Activated naive CD4-positive, alpha-beta T cell treated with anti-CD3 and anti-CD28 coated beads, Interleukin-2, amount 50 U/mL, for 72 hours (primary cell): ENCODE data around the gene NPBWR2. TPM values are rescaled to one million over a fixed set of nuclear protein-coding genes. Genes with fewer than 3 reads are reported as not detected.
"Not testable (repeated sequence)": the region's sequence is repeated elsewhere in the genome, so short reads cannot be mapped to it uniquely, and the experiment has no call there.

Experiments used
- ATAC-seq, 2 donors: fragments of 150-1000 bp; cut with Tn5 transposase; 2 replicates each; pipeline ENCODE4 v1.10.0; 2021; ENCODE audit warnings: mild to moderate bottlenecking in 2 of 2, moderate library complexity in 2 of 2
- DNase-seq, 2 donors: peaks; one replicate each; pipeline ENCODE4 v3.0.0; 2021 to 2022; ENCODE audit warnings: low spot score in 2 of 2
- H3K27ac Mint-ChIP-seq, 2 donors: one replicate each; pipeline ENCODE4 v1.8.0; 2022; ENCODE audit warnings: mild to moderate bottlenecking in 2 of 2, mixed read lengths in 2 of 2
- H3K36me3 Mint-ChIP-seq, 2 donors: one replicate each; pipeline ENCODE4 v1.8.0; 2022; ENCODE audit warnings: mixed read lengths in 2 of 2
- H3K9me3 Mint-ChIP-seq, 2 donors: one replicate each; pipeline ENCODE4 v1.8.0; 2022; ENCODE audit warnings: mixed read lengths in 2 of 2
- total RNA-seq, 2 donors: library from RNA; stranded (reverse); gene quantifications; one replicate each; pipeline ENCODE4 v1.2.3, GENCODE V29; 2022

Gene NPBWR2
- total RNA-seq, 2 donors from 2014 or later = not detected

DNA sequence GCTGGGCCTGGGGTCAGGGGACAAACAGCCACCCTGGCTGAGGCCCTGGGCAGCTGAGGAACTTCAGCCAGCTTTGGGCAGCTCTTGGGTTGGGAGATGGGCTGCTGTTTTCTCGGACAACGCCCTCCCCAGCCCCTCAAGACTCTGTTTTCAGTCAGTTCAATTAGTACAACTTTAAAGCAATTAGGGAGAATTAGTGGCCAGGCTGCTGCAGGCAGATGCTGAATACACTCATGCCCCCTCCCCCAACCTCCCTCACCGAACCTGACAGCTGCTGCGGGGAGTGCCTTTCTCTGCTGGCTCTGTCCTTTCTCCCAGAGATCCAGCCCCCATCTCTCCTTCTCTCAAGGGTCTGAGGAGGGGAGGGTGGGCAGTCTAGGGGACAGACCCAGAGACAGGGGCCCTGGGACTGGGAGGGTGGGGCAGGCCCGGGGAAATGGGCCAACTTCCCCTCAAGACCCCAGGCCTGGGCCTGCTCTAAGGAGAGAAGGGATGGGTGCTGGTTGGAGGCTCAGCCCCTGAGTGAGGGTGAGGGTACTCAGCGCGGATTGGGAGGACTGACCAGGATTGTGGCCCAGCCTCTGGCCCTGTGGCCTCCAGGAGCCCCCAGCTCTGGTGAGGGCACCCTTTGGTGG is 39.1 kb upstream of the NPBWR2 start:
- no peak for ATAC-seq

DNA sequence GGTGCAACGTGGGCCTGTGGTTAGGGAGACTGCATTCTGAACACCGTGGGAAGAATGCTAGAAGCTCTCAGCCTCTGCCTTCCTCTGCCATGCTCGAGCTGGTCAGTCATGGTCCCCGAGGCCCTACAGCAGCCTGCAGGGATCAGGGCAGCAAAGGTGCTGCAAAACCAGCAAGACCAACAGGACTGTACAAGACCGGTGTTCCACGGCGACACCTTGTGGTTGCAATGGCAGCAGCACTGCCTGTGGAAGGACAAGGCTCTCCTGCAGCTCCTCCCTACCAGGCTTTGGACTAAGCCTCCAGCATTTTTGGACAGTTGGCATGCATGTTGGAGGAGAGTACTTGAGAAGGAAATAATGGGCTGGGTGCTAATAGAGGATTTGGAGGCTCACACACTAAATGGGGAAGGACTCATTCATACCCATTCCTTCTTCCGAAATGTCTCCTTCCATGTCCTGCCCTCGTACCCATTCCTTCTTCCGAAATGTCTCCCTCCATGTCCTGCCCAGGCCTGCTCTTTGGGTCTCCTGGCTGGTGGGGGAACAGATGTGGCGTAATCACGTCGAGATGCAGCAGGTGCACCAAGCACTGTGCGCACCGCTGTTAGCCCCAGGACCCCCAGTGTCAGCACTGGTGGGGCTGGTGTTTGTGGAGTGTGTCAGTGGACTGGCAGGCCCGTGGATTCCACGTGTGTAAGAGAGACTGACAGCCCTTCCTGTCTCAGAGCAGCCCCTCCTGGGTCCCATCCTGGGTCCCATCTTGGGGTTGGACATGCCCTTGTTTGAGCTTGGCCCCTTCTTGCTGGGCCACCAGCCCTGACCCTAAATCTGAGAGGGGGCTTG is 38.3 kb upstream of the NPBWR2 start:
- H3K9me3 Mint-ChIP-seq = peaks cover 11 to 13% of the 10 kb centered on the region in 2 donors
- ATAC-seq (no peak), DNase-seq (peak; percentile 33 to 44)
- H3K36me3 Mint-ChIP-seq = peaks cover 13 to 15% of the 10 kb centered on the region in 2 donors
- H3K27ac Mint-ChIP-seq = no peak overlapping the region

More for the DNA sequence above, 39.1 kb upstream of the NPBWR2 start:
- peaks cover 11 to 13% of the 10 kb centered on the region in 2 donors for H3K9me3 Mint-ChIP-seq
- DNase-seq = peak in 1 of 2 donors; percentile 33
- H3K27ac Mint-ChIP-seq = no peak overlapping the region
- peaks cover 13 to 15% of the 10 kb centered on the region in 2 donors for H3K36me3 Mint-ChIP-seq

DNA sequence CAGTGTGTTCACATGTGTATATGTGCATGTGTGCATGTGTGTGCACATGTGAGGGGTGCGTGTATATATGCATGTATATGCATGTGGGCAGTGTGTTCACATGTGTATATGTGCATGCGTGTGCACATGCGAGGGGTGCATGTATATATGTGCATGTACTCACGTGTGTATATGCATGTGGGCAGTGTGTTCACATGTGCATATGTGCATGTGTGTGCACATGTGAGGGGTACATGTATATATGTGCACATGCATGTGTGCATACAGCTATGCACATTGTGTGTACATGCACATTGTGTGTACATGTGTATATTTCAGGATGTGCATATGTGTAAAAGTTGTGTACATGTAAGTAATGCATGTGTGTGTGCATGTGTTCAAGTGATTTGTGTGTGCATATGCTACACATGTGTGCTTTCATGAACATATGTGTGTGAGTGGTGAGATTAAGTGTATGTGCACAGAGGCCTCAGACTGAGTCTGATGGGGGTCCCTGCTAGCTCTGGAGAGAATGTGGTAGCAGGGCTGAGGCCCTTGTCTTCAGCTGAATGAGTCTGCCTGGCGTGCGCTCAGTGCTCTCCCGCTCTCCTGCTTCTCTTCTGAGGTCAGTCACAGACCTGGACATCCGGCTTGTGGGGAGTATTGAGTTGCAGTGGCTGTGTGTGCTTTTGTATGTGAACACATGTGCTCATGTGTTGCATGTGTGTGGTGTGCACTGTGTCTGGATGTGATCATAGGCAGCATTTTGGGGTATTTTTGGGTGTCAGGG is 37.0 kb upstream of the NPBWR2 start:
- DNase-seq = peak in 1 of 2 donors; percentile 16
- H3K27ac Mint-ChIP-seq = no peak overlapping the region
- H3K9me3 Mint-ChIP-seq = peaks cover 11 to 13% of the 10 kb centered on the region in 2 donors
- no peak for ATAC-seq
- H3K36me3 Mint-ChIP-seq = peaks cover 13 to 15% of the 10 kb centered on the region in 2 donors

DNA sequence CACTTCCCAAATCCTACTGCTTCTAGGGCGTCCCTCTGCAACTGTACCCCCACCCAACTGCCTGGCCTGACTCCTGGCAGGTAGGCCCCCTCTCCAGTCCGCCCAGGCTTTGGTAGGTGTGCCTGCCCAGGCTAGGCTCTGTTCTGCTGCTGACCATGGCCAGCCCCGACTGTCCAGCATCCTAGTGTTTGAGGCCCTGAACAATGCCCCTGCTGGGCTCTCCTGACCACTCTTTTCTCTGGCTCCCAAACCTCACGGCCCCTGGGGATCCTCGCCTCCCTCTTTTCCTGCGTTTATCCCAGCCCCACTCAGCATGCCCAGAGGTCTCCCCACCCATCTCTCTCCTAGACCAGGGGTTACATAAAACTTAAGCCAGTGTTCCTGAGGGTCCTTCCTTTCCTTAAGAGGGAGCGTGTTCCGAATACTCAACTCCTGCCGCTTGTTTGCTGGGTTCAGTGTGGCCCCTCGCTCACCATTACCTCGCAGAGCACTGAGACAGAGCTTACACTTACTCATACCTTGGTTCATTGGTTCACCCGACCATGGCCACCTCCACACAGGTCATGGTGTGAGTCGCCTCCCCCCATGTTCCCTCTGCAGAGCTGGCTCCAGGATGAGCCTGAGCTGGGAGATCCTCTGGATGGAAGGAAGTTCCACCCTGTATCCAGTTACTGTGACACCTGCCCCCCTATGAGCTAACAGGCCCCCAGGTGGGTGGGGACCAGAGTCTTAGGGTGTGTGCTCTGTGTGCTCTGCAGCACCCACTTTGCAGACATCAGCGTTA is 35.8 kb upstream of the NPBWR2 start:
- ATAC-seq (no peak), DNase-seq (peak in 1 of 2 donors; percentile 28)
- Mint-ChIP-seq H3K36me3 (peaks cover 13 to 15% of the 10 kb centered on the region in 2 donors), H3K27ac (no peak overlapping the region), H3K9me3 (peaks cover 11 to 13% of the 10 kb centered on the region in 2 donors)

DNA sequence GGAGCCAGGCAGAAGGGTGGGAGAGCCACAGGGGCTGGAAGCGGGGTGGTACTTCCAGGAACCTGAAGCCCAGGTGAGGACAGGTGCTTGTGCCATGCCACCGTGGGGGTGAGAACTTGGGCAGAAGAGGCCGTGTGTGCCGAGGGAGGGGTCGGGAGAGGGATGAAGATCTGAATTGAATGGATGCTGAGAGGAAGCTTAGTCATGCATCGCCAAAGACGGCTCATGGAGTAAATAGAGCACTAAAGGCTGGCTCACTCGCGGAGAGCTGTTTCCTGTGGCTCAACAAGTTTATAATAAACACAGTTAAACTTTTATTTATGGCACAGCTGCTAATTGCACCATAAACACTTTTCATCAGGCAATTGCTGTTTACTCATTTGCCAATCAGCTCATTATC is 35.2 kb upstream of the NPBWR2 start:
- no peak for ATAC-seq
- no peak overlapping the region for H3K27ac Mint-ChIP-seq
- H3K9me3 Mint-ChIP-seq = peaks cover 11 to 13% of the 10 kb centered on the region in 2 donors
- peaks cover 13 to 15% of the 10 kb centered on the region in 2 donors for H3K36me3 Mint-ChIP-seq
- peak in 1 of 2 donors; percentile 25 for DNase-seq

DNA sequence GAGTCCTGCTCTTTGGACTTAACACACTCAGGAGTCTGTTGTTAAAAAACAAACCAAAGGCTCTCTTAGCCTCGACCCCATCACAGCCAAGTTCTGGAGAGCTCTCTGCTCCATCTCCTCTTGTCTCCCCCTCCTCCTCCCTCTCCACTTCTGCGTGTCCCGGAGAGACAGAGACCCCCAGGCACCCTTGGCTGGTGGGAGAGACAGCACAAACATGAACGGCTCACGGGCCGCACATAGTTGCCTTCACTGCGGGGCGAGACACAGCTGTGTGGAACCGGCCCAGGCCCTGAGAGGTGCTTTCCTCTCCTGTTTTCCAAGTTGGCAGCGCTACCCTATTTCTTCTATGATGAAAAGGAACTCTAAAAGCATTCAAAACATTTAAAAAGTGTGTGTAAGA is 33.6 kb upstream of the NPBWR2 start:
- DNase-seq (peak in 1 of 2 donors; percentile 21), ATAC-seq (no peak)
- Mint-ChIP-seq H3K27ac (no peak overlapping the region), H3K36me3 (peaks cover 13 to 15% of the 10 kb centered on the region in 2 donors), H3K9me3 (peaks cover 11 to 13% of the 10 kb centered on the region in 2 donors)

DNA sequence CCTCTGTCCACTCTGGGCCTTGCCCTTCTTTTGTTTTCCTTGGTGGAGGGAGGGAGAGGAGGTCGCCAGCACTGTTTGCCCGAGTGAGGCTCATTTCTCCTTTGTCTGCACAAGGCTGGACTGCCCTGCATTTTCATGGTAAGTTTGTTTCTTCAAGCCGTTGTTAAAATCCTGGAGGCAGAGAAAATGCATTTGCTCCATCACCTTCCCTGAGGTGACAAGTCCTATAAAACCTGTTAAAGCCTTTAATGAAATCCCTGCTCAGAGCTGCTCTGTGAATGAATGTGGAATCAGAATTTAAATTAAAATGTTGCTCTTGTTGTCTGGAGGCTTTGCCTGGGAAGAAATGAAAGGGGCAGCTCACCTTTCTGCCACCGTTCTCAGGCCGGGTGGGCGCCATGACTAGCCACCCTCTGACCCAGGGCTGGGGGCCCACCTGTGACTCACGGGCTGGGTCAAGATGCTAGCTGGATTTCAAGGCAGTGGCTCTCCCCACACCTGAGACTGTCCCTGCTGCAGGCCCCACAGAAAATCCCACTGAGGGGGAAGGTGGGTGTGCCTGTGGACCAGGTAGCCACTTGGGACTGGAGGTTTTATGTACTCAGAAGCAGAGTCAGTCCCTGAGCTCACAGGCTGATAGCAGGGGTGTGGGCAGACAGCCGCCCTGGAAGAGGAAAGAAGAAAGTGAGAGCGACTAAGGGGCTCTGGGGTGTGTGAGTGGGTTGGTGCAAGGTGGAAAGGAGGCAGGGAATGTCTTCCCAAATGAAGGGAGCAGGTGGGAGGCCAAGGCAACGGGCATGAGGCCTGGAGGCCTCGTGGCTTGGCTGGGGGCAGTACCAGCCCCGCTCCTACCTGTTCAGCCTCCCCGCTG is 32.9 kb upstream of the NPBWR2 start:
- DNase-seq (peak in 1 of 2 donors; percentile 34), ATAC-seq (no peak)
- Mint-ChIP-seq H3K27ac (peak overlapping the region in 1 of 2 donors; percentile 70), H3K9me3 (peaks cover 11 to 12% of the 10 kb centered on the region in 2 donors), H3K36me3 (peaks cover 13% of the 10 kb centered on the region in 2 donors)

DNA sequence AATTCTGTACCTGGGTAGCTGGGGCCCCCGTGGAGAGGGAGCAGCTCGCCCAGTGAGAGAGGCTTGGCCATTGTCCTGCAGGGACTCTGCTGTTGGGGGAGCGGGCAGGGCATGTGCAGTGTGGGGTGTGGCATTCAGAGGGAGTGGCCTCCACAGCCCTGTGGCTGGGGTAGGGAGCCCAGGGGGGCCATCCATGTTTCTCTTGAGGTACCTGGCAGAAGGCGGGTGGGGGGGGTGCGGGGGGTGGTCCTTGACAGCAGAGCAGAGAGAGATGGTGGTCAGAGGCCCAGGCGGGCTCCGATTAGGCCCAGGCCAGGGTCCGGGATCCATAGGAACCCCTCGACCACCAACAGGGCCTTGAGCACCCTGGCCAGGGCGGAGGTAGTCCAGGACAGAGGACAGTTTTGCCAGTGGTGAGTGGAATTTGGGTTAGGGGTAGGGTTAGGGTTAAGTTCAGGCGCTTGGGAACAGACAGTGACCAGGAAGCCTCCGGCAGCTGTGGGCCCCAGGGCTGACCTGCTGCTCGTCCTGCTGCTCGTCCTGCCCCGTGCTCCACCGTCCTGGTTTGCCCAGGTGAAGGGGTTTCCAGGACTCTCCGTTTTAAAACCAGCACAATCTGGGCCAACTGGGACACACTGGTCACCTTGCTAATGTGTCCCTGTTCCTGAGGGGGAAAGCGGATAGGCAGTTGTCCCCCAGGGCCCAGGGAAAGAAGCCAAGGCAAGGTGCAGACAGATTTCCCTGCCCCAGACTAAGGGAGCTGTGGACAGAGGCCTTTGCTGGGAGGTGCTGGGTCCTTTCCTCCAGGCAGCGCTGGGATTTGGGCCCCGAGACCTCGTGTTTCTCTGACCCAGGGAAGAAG is 32.1 kb upstream of the NPBWR2 start:
- no peak for ATAC-seq

DNA sequence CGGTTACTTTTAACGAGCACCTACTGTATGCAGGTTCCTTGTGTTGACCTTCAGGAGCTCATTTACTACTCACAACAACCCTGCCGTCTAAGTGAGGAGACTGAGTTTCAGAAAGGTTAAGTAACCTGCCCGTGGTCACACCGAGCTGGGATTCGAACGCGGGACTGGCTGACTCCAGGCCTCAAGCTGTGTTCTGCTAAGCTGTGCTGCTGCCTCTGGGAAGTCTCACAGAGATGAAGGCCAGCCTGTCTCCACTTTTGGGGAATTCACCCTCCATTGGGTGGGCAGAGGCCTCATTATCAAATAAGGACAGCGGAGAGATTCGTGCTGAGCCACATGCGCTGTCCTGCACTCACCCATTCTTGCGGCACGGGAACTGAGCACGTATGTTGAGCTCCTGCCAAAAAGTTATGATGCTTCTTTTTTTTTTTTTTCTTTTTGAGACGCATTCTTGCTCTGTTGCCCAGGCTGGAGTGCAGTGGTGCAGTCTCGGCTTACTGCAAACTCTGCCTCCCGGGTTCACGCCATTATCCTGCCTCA is 31.0 kb upstream of the NPBWR2 start:
- no peaks in the 10 kb centered on the region for H3K36me3 Mint-ChIP-seq
- no peak overlapping the region for H3K27ac Mint-ChIP-seq
- DNase-seq = peak in 1 of 2 donors; percentile 11
- no peaks in the 10 kb centered on the region for H3K9me3 Mint-ChIP-seq
- ATAC-seq = no peak

More for the DNA sequence above, 32.1 kb upstream of the NPBWR2 start:
- peak in 1 of 2 donors; percentile 44 for DNase-seq
- H3K9me3 Mint-ChIP-seq = peaks cover 3 to 5% of the 10 kb centered on the region in 2 donors
- peaks cover 4% of the 10 kb centered on the region in 2 donors for H3K36me3 Mint-ChIP-seq
- no peak overlapping the region for H3K27ac Mint-ChIP-seq

DNA sequence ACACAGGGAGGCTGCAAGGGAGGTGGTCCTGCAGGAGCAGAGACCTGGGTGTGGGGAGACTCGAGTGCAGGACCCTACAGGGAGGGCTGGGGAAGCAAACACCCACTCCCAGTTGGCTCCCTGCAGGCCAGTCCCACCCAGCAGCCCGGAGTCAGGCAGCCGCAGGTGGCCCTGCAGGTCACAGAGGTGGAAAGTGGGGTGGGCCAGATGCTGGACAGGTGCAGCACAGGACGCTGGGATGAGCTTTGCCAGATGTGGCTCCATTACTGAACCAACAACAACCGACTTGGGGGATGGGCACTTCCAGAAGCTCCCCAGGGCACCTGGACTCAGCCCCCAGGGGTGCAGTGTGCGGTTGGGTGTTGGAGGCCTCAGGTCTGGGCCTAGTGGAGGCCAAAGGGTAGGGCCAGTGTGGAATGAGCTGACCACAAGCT is 30.2 kb upstream of the NPBWR2 start:
- no peak overlapping the region for H3K27ac Mint-ChIP-seq
- no peak for ATAC-seq
- no peaks in the 10 kb centered on the region for H3K36me3 Mint-ChIP-seq
- peak in 1 of 2 donors; percentile 20 for DNase-seq
- H3K9me3 Mint-ChIP-seq = no peaks in the 10 kb centered on the region

DNA sequence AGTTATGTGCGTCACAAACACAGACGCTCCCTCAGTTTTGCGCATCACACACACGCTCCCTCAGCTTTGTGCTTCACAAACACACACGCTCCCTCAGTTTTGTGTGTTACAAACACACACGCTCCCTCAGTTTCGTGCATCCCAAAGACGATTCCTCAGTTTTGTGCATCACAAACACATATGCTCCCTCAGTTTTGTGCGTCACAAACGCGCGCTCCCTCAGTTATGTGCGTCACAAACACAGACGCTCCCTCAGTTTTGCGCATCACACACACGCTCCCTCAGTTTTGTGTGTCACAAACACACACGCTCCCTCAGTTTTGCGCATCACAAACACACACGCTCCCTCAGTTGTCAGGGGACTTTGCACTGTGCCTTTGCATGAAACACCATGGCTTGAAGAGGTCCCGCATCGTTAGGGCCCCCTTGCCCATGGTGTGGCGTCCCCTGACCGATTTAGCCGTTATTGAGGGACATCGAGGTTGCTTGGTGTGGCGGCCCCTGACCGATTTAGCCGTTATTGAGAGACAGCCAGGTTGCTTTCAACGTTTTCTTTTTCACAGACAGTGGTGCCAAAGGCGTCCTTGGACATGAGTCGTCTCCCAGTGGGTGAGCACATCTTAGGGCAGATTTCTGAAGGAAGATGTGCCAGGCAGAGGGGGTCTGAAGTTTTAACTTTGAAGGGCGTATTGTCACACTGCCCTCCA is 28.8 kb upstream of the NPBWR2 start:
- H3K27ac Mint-ChIP-seq = no peak overlapping the region
- DNase-seq (peak in 1 of 2 donors; percentile 20), ATAC-seq (no peak)
- no peaks in the 10 kb centered on the region for H3K36me3 Mint-ChIP-seq
- no peaks in the 10 kb centered on the region for H3K9me3 Mint-ChIP-seq

DNA sequence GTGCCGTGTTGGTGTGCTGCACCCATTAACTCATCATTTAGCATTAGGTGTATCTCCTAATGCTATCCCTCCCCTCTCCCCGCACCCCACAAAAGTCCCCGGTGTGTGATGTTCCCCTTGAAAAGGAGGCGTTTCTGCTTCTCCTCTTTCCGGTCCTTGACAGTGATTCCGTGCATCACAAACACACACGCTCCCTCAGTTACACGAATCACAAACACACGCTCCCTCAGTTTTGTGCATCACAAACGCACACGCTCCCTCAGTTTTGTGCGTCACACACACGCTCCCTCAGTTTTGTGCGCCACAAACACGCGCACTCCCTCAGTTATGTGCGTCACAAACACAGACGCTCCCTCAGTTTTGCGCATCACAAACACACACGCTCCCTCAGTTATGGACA is 27.4 kb upstream of the NPBWR2 start:
- H3K36me3 Mint-ChIP-seq, ATAC-seq, H3K9me3 Mint-ChIP-seq, H3K27ac Mint-ChIP-seq: not testable (repeated sequence)
- peak in 1 of 2 donors; percentile 33 for DNase-seq

DNA sequence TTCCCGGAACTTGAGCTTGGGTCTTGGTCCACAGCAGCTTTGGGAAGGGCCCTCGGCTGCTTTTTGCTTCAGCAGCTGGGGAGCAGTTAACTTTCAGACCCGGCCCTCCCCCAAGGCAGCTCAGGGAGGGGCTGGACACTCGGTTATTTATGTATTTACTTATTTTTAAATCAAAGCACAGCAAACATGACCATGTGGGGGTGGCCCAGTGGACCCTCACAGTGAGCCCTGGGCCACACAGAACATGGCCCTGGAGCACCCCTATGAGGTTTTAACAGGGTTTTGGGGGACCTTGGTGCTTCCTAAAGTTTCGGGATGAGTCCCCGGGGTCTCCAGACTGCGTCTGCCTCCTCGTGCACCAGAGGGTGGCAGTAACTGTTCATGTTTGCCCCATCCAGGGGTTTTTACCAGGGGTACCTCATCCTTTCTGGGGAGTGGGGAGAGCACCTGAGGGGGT is 26.6 kb upstream of the NPBWR2 start:
- Mint-ChIP-seq H3K27ac (no peak overlapping the region), H3K36me3 (no peaks in the 10 kb centered on the region), H3K9me3 (no peaks in the 10 kb centered on the region)
- DNase-seq (peak in 1 of 2 donors; percentile 44), ATAC-seq (no peak)
